UCSD-AML1 (cell line): ENCODE results near the gene NDRG3.
"Not testable (repeated sequence)": the region's sequence is repeated elsewhere in the genome, so short reads cannot be mapped to it uniquely, and the experiment has no call there.

Experiments
- DNase-seq: peaks from one replicate; lab custom pipeline; 2025; ENCODE audit not compliant: unreplicated experiment; lab: John Stamatoyannopoulos, UW

Gene NDRG3

DNA sequence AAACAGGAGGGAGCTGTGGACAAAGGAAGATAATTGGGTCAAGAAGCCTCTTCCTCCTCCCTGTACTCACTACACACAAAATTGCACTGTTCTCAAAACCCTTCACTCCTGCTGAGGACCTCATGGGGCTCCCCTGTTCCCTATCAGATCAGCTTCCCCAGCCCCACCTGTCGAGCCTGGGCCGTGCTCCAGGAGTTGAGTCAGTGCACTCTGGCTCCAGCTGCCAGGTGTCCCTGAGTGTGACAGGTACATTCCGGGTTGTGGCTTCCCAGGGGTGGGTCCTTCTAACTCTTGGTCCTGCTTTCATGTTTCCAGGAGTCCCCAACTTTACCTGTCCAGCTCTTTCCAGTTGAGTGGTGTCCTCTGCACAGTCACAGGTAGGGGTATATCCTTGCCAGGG, 131.9 kb downstream of the NDRG3 start:
- DNase-seq = no peak

DNA sequence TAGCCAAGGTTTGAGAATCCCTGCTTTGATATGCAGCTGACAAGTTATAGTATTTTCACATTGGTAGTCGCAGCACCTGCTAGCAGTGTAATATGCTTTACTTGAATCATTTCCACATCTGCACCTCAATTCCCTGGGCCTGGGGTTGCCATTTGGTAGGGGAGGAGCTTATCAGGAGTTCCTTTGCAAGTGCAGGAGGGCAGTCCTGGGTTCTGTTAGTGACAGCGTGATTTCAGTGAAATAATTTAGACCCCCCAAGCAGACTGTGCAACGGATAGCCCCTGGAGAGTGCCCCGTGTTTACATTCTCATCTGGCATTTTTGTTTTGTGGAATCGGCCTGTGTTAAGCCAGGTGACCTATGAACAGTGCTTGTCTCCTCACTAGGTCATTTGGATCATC, 134.3 kb downstream of the NDRG3 start:
- no peak for DNase-seq

GRCh38 chr20:36608388-36608728, 137.5 kb downstream of the NDRG3 start:
- not testable (repeated sequence) for DNase-seq

DNA sequence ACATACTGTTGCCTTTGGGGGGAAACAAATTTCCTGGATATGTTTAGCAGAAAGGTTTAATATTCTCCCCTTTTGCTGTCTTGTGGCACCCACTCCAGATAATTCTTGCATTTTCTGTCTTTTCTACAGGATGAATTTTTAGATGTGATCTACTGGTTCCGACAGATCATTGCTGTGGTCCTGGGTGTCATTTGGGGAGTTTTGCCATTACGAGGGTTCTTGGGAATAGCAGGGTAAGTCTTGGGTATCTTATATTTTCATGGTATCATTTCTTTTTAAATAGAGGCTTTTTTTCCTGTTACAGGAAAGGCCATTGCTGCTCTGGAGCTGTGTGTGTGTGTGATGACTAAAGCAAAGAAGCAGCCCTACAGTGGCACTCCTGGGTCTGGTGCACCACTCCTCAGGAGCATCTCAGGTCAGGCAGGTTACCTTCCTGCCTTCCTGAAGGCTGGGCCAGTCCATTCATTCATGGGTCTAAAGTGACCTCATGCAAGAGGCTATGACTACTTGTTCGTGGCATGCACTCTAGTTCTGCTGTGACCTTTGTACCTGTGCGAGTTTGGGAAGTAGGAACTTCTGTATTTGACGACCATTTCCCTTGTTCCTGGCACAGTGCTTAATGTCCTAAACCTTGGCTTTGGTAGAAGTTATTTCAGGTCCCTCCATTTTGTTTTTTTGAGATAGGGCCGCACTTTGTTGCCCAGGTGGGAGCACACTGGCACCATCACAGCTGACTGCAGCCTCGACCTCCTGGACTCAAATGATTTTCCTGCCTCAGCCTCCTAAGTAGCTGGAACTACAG, 138.1 kb downstream of the NDRG3 start:
- no peak for DNase-seq

- peak; percentile 56 for DNase-seq
These were observed 139.5 kb downstream of the NDRG3 start for GRCh38 chr20:36606158-36607066.

DNA sequence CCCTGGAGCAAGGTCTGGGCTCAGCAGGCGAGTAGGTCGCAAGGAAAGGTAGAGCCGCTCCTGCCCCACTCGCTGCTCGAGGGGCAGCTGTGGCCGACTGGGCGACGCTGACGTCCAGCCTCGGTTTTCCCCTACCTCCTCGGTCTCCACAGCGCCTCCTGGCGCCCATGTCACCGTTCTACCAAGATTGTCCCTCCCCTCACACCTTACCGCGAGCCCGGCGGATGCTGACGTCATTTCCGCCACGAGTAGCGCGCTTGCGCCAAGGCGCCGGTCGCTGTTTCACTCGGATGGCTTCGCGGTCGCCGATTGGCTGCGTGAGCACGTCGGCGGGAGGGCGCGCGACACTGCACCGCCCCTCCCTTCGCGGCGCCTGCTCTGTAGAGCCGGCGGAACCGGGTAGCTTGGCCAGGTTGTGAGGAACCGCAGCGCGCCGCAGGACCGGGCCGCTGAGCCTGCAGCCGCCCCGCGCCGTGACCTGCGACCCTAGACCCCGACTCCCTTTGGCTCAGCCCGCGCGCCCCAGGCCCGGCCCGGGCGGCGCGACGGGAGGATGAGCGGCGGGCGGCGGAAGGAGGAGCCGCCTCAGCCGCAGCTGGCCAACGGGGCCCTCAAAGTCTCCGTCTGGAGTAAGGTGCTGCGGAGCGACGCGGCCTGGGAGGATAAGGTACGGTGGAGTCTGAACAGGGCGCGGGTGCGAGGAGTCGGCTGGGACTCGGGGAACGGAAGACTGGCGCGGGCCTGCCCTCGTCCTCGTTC, 140.3 kb downstream of the NDRG3 start, which contains the start of gene RAB5IF:
Gene RAB5IF, plus strand, starts transcription at position 381 of the 759 bp plus-strand sequence. Its CDS starts 173 bp downstream, at position 554.
- peak; percentile 99 for DNase-seq

GRCh38 chr20:36604952-36605398, 140.9 kb downstream of the NDRG3 start:
- no peak for DNase-seq
